Prostate gland (tissue), 2 donors: ENCODE results near the gene SLC35F4.
"Not testable (repeated sequence)": the region's sequence is repeated elsewhere in the genome, so short reads cannot be mapped to it uniquely, and the experiment has no call there.

ENCODE experiments used
- POLR2A ChIP-seq: fragments of 450-650 bp; IDR thresholded peaks from one replicate; pipeline ENCODE4 v1.6.1; 2016; ENCODE audit warnings: antibody characterized with exemption, mild to moderate bottlenecking
- POLR2AphosphoS5 ChIP-seq: sonication (generic); formaldehyde crosslinking; IDR thresholded peaks from one replicate; pipeline ENCODE4 v1.6.1; 2017; ENCODE audit warnings: antibody characterized with exemption
- TF ChIP-seq, protein P1 (sequence below), 4 experiments: fragments of 200-600 bp in 2 of 4; fragments of 450-650 bp in 2 of 4; sonication (generic) in 2 of 4; IDR thresholded peaks; 1 replicate in 3 of 4; 2 replicates in 1 of 4; pipeline ENCODE4 v1.5.1; 2016 to 2019; ENCODE audit warnings: antibody characterized with exemption in 4 of 4, mild to moderate bottlenecking in 2 of 4, moderate library complexity in 2 of 4

DNA sequence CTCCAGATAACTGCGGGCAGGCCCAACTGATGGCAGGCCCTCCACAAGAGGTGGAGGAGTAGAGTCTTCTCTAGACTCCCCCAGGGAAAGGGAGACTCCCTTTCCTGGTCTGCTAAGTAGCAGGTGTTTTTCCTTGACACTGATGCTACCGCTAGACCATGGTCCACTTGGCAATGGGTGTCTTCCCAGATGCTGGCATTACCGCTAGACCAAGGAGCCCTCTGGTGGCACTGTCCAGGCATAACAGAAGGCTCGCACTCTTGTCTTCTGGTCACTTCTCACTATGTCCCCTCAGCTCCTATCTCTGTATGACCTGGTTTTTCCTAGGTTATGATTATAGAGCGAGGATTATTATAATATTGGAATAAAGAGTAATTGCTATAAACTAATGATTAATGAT is 156.8 kb downstream of the SLC35F4 start:
- TF ChIP-seq, protein P1, sequence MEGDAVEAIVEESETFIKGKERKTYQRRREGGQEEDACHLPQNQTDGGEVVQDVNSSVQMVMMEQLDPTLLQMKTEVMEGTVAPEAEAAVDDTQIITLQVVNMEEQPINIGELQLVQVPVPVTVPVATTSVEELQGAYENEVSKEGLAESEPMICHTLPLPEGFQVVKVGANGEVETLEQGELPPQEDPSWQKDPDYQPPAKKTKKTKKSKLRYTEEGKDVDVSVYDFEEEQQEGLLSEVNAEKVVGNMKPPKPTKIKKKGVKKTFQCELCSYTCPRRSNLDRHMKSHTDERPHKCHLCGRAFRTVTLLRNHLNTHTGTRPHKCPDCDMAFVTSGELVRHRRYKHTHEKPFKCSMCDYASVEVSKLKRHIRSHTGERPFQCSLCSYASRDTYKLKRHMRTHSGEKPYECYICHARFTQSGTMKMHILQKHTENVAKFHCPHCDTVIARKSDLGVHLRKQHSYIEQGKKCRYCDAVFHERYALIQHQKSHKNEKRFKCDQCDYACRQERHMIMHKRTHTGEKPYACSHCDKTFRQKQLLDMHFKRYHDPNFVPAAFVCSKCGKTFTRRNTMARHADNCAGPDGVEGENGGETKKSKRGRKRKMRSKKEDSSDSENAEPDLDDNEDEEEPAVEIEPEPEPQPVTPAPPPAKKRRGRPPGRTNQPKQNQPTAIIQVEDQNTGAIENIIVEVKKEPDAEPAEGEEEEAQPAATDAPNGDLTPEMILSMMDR (IDR thresholded peaks at IDR 0.05), result not testable (repeated sequence)
- TF ChIP-seq POLR2A, POLR2AphosphoS5: not testable (repeated sequence)
